NCI-H524 treated with DMSO at 0.1 percent for 48 hours (cell line): ENCODE data around the gene GARS1.
A peak's percentile ranks its signal among the peaks of the same experiment; 100 is the strongest.

Experiments used
- DNase-seq: peaks from one replicate; lab custom pipeline; 2025; lab: John Stamatoyannopoulos, UW

GARS1 gene

GRCh38 chr7:30655096-30655970 lies 60.7 kb downstream of the GARS1 start:
- DNase-seq, result no peak

- DNase-seq, result no peak
Measured at GRCh38 chr7:30656006-30656957, 61.6 kb downstream of the GARS1 start.

GRCh38 chr7:30657131-30657530 lies 62.5 kb downstream of the GARS1 start:
- no peak for DNase-seq

GRCh38 chr7:30658479-30659074 lies 63.9 kb downstream of the GARS1 start:
- no peak for DNase-seq

- DNase-seq, result no peak
Measured at GRCh38 chr7:30659312-30659711, 64.6 kb downstream of the GARS1 start.

- peak; percentile 81 for DNase-seq
Measured at GRCh38 chr7:30660331-30661255, 65.9 kb downstream of the GARS1 start.

DNA sequence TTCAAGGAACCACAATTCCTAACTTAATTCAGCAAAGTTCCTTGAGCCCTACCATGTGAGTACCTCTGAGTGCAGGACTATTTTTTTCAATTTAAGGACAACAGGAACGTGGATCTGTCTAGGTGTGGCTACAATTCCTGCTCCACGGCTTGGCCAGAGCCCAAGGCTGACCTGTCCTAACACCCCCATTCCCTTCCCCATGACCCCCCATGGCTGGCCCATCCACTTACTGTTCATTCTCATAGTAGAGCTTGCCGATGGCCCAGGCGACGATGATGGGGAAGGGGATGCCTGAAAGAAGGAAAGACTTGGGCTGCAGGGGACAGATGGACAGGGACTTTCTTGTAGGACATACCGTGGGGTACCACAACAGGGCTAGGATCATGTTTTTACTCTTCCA lies 67.2 kb downstream of the GARS1 start:
- no peak for DNase-seq

GRCh38 chr7:30662431-30662939 lies 67.8 kb downstream of the GARS1 start:
- no peak for DNase-seq

- no peak for DNase-seq
Measured at GRCh38 chr7:30663414-30663813, 68.7 kb downstream of the GARS1 start.

- no peak for DNase-seq
Measured at GRCh38 chr7:30664184-30664885, 69.7 kb downstream of the GARS1 start.

DNA sequence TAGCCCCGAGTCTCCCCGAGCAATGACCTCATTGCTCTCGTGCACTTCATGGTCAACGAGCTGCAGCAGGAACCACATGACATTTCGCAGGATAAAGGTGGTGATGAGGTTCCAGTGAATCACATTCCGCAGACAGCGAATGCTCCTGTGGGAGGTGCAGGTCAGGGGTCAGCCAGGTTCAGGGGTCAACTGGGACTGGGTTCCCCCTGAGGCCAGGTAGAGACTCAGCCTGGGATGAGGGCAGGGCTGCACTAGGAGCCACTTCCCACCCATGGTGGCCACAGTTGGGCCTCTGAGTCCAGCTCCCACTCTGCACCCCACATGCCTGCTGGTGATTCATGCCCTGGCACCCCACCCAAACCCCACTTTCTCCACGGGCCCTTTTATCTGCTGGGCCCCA lies 70.4 kb downstream of the GARS1 start:
- DNase-seq, result no peak

DNA sequence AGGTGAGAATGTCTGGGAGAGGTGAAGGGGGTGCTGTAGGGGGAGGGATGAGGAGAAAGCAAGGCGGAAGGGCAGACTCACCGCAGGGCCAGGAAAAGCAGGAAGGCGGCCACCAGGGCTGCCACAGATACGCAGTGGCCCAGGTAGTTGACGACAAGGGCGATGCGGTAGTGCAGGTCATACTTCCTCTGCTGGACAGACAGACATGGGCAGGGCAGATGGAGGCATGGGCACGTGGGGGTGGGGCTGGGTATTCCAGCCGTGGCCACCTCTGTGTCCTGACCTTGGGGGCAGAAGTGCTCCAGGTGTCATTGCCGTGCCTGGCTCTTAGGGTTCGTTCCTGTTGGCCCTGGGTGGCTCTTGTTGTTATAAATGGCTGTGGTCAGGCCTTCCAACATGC lies 70.8 kb downstream of the GARS1 start:
- DNase-seq, result no peak

DNA sequence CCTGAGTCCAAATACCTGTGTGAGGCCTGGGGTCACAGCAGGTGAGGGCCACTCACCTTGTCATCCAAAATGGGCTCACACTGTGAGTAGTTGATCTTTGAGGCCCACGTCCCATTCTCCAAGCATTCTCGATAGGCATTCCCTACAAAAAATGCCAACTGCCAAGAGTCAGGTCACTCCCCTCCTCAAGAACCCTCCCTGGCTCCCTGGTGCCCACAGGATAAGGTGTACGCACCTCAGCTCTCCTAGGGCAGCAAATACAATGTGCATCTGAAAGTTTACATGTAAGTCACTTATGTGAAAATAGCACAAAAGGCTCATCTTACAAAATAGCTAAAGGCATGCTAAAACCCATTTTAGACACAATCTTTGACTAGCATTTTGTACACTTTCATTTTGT lies 72.5 kb downstream of the GARS1 start:
- DNase-seq, result no peak

DNA sequence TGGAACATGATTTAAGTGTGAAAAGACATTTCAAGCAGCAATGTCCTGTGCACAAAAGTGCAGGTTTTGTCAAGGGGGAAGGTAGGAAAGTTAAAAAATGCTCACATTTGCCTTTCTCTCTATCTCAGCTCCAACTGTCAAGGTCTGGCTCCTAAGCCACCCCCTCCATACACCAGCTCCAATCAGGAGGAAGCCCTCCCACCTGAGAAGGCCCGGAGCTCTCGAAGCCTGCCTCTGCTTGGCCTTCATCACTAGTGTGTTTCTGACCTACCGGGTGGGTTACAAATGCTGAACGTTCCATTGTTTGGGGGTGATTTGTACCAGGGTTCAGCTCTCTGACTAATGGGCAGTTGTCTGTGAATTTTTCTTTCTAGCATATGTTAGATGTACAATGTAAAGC lies 73.4 kb downstream of the GARS1 start:
- no peak for DNase-seq

- no peak for DNase-seq
Measured at GRCh38 chr7:30671793-30672465, 77.3 kb downstream of the GARS1 start.

- DNase-seq, result no peak
Measured at GRCh38 chr7:30674420-30674819, 79.7 kb downstream of the GARS1 start.

- no peak for DNase-seq
Measured at GRCh38 chr7:30674876-30675275, 80.2 kb downstream of the GARS1 start.

DNA sequence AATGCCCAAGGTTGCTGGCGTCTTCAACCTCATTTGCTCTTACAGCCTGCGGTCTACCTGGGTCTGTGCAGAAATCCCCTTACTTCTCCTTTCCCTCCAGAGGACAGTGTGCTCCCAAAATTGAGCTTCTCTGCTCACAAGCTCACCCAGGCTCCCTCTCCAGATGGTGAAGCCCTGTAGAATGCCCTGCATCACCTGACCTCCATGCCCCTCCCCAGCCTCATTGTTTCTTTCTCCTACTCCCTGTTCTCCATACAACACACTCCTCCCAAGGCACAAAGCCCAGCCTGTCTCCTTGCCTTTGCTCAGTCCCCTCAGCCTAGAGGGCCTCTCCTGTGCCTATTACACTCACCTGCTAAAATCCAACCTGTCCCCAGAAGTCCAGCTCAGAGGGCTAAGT lies 84.1 kb downstream of the GARS1 start:
- no peak for DNase-seq

DNA sequence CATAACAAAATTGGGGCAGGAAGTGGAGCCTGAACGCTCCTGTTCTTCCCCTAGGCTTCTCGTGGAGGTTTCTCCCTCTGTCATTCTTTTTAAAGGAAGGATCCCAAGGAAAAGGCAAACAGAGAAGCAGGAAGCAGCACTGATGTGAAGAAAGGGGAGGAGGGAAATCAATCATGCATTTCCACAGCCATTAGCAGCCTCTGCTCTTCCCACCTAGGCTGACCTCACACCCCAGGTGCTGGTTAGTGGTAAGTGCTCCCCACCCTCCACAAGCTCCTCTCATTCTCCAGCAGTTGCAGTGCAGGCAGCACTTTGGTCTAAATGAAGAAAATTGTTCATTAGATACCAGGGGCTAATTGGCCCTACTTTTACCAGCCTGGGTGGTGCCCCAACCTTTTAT lies 85.0 kb downstream of the GARS1 start:
- DNase-seq, result no peak

DNA sequence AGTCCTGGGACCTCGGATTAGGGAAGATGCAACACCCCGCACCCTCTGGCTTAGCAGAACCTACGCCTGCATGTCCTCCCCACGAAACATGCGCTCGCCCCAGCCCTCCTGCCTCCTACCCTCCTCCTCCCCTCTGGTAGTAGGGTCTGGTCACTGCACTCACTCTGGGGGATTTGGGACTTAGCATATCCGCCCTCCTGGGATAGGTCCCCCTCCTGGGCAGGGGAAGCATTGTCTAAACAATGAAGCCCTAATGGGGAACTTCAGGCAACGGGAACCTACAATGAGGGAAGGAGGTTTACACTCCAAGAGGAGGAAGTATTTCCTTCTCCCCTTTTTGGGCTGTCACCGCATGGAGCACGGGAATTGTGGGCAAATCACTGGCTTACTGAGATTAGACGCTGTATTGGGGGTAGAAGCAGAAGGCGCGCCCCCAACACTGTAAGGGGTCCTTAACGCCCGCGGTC lies 86.7 kb downstream of the GARS1 start:
- no peak for DNase-seq
